HEK293 (cell line): ENCODE results near the gene RNASE8.
A peak's percentile ranks its signal among the peaks of the same experiment; 100 is the strongest.

ENCODE experiments used
- ATF2 ChIP-seq: fragments of 450-650 bp; formaldehyde crosslinking; IDR thresholded peaks from 2 replicates; pipeline ENCODE4 v1.5.1; 2016; ENCODE audit warnings: missing biosample characterization, missing genetic modification characterization, low read depth
- CTCF ChIP-seq: fragments of 450-650 bp; formaldehyde crosslinking; IDR thresholded peaks from 2 replicates; pipeline ENCODE4 v1.5.1; 2016; ENCODE audit warnings: missing biosample characterization, missing genetic modification characterization
- GLI4 ChIP-seq: fragments of 450-650 bp; formaldehyde crosslinking; IDR thresholded peaks from 2 replicates; pipeline ENCODE4 v1.5.1; 2016; ENCODE audit warnings: missing biosample characterization, missing genetic modification characterization
- HIC1 ChIP-seq: fragments of 450-650 bp; formaldehyde crosslinking; IDR thresholded peaks from 2 replicates; pipeline ENCODE4 v1.5.1; 2016; ENCODE audit warnings: missing biosample characterization, missing genetic modification characterization
- HOXA7 ChIP-seq: sonication (generic); formaldehyde crosslinking; IDR thresholded peaks from 2 replicates; pipeline ENCODE4 v1.8.1; 2022; ENCODE audit warnings: missing genetic modification reagents, borderline replicate concordance
- KLF1 ChIP-seq: fragments of 450-650 bp; formaldehyde crosslinking; IDR thresholded peaks from 2 replicates; pipeline ENCODE4 v1.5.1; 2016; ENCODE audit warnings: missing biosample characterization, missing genetic modification characterization
- PBX3 ChIP-seq: sonication (generic); formaldehyde crosslinking; IDR thresholded peaks from 2 replicates; pipeline ENCODE4 v1.8.1; 2022; ENCODE audit warnings: mild to moderate bottlenecking, moderate library complexity, missing genetic modification reagents
- PRDM1 ChIP-seq: fragments of 450-650 bp; formaldehyde crosslinking; IDR thresholded peaks from 2 replicates; pipeline ENCODE4; 2016; ENCODE audit warnings: missing biosample characterization, missing genetic modification characterization
- PRDM2 ChIP-seq: fragments of 450-650 bp; formaldehyde crosslinking; IDR thresholded peaks from 2 replicates; pipeline ENCODE4 v1.5.1; 2016; ENCODE audit warnings: missing biosample characterization, missing genetic modification characterization, borderline replicate concordance
- RBAK ChIP-seq: fragments of 450-650 bp; formaldehyde crosslinking; IDR thresholded peaks from 2 replicates; pipeline ENCODE4 v1.5.1; 2016; ENCODE audit warnings: missing biosample characterization, missing genetic modification characterization
- SCRT1 ChIP-seq: fragments of 450-650 bp; formaldehyde crosslinking; IDR thresholded peaks from 2 replicates; pipeline ENCODE4 v1.5.1; 2016; ENCODE audit warnings: missing biosample characterization, missing genetic modification characterization, borderline replicate concordance
- SETDB1 ChIP-seq: IDR thresholded peaks from one replicate; pipeline ENCODE4 v1.6.1; 2017; ENCODE audit warnings: mild to moderate bottlenecking, low read length, moderate library complexity, mixed read lengths; ENCODE audit not compliant: insufficient read length
- ZBTB1 ChIP-seq: fragments of 450-650 bp; formaldehyde crosslinking; IDR thresholded peaks from 2 replicates; pipeline ENCODE4 v1.5.1; 2016; ENCODE audit warnings: missing biosample characterization, missing genetic modification characterization
- ZBTB6 ChIP-seq: fragments of 450-650 bp; formaldehyde crosslinking; IDR thresholded peaks from 2 replicates; pipeline ENCODE4 v1.5.1; 2017; ENCODE audit warnings: missing biosample characterization, missing genetic modification characterization
- ZNF10 ChIP-seq: fragments of 450-650 bp; formaldehyde crosslinking; IDR thresholded peaks from 2 replicates; pipeline ENCODE4 v1.5.1; 2017; ENCODE audit warnings: missing biosample characterization, missing genetic modification characterization
- ZNF248 ChIP-seq: fragments of 450-650 bp; formaldehyde crosslinking; IDR thresholded peaks from 2 replicates; pipeline ENCODE4 v1.5.1; 2017; ENCODE audit warnings: missing biosample characterization, missing genetic modification characterization
- ZNF266 ChIP-seq: fragments of 450-650 bp; formaldehyde crosslinking; IDR thresholded peaks from 2 replicates; pipeline ENCODE4 v1.5.1; 2016; ENCODE audit warnings: missing biosample characterization, missing genetic modification characterization, low read depth
- ZNF404 ChIP-seq: fragments of 450-650 bp; formaldehyde crosslinking; IDR thresholded peaks from 2 replicates; pipeline ENCODE4 v1.5.1; 2017; ENCODE audit warnings: missing biosample characterization, missing genetic modification characterization
- ZNF48 ChIP-seq: fragments of 450-650 bp; formaldehyde crosslinking; IDR thresholded peaks from 2 replicates; pipeline ENCODE4 v1.5.1; 2016; ENCODE audit warnings: missing biosample characterization, missing genetic modification characterization
- ZNF514 ChIP-seq: fragments of 450-650 bp; formaldehyde crosslinking; IDR thresholded peaks from 2 replicates; pipeline ENCODE4 v1.5.1; 2016; ENCODE audit warnings: missing biosample characterization, missing genetic modification characterization
- ZNF549 ChIP-seq: fragments of 450-650 bp; IDR thresholded peaks from 2 replicates; pipeline ENCODE4 v1.5.1; 2018; ENCODE audit warnings: missing biosample characterization, missing genetic modification characterization, mild to moderate bottlenecking, inconsistent platforms, moderate library complexity
- ZNF580 ChIP-seq: fragments of 450-650 bp; formaldehyde crosslinking; IDR thresholded peaks from 2 replicates; pipeline ENCODE4 v1.5.1; 2016; ENCODE audit warnings: missing biosample characterization, missing genetic modification characterization
- ZNF677 ChIP-seq: fragments of 450-650 bp; IDR thresholded peaks from 2 replicates; pipeline ENCODE4 v1.5.0; 2018; ENCODE audit warnings: missing biosample characterization, mild to moderate bottlenecking, missing genetic modification characterization, moderate library complexity
- ZNF776 ChIP-seq: fragments of 450-650 bp; formaldehyde crosslinking; IDR thresholded peaks from 2 replicates; pipeline ENCODE4 v1.5.0; 2017; ENCODE audit warnings: missing biosample characterization, missing genetic modification characterization, borderline replicate concordance
- ZNF777 ChIP-seq: fragments of 450-650 bp; formaldehyde crosslinking; IDR thresholded peaks from 2 replicates; pipeline ENCODE4 v1.5.1; 2017; ENCODE audit warnings: missing biosample characterization, missing genetic modification characterization, borderline replicate concordance
- ZSCAN16 ChIP-seq: fragments of 450-650 bp; formaldehyde crosslinking; IDR thresholded peaks from 2 replicates; pipeline ENCODE4 v1.5.1; 2016; ENCODE audit warnings: missing biosample characterization, missing genetic modification characterization

RNASE8 gene

GRCh38 chr14:21071225-21072030 is 13.8 kb downstream of the RNASE8 start (continued):
- TF ChIP-seq ATF2 (no peak), SCRT1 (tag by site-specific recombination) (no peak), HIC1 (tag by site-specific recombination) (peak; percentile 96), ZNF514 (tag by site-specific recombination) (no peak), PRDM1 (tag by site-specific recombination) (peak; percentile 90), ZBTB1 (tag by site-specific recombination) (no peak), PBX3 (CRISPR knock-in tag) (no peak), ZNF776 (tag by site-specific recombination) (no peak), CTCF (tag by site-specific recombination) (no peak), ZNF777 (tag by site-specific recombination) (no peak), ZSCAN16 (tag by site-specific recombination) (no peak), ZNF677 (tag by site-specific recombination) (no peak), HOXA7 (no peak), KLF1 (tag by site-specific recombination) (0 out of 2 replicates have a peak, but pooled peaks have one; percentile 72), ZNF248 (tag by site-specific recombination) (no peak), ZNF10 (no peak), RBAK (tag by site-specific recombination) (no peak), ZNF266 (no peak), ZNF549 (tag by site-specific recombination) (no peak), ZNF48 (tag by site-specific recombination) (no peak), PRDM2 (tag by site-specific recombination) (no peak), SETDB1 (no peak), ZNF404 (tag by site-specific recombination) (no peak), ZNF580 (tag by site-specific recombination) (no peak), ZBTB6 (tag by site-specific recombination) (no peak), GLI4 (tag by site-specific recombination) (no peak)
